HEK293 (cell line): ENCODE results near the gene ATP5ME.

Experiments
- CTCF ChIA-PET: fragments of 350-600 bp; formaldehyde crosslinking; extraction: SDS; loops from one replicate; lab custom pipeline; 2021; ENCODE audit warnings: antibody characterized with exemption; lab: Yijun Ruan, JAX
- POLR2A ChIA-PET: fragments of 300-600 bp; formaldehyde crosslinking; extraction: SDS; loops from one replicate; lab custom pipeline; 2020; ENCODE audit warnings: antibody characterized with exemption, inconsistent platforms; lab: Yijun Ruan, JAX
- H3K27ac ChIP-seq: fragments of 200-500 bp; sonication (Bioruptor generic); 2 replicates; pipeline ENCODE4 v1.5.1; 2014; ENCODE audit warnings: low read depth, low read length, control low read depth, inconsistent platforms; ENCODE audit errors: extremely low read depth
- H3K36me3 ChIP-seq, 2 experiments: fragments of 200-500 bp in 1 of 2; sonication (Bioruptor generic) in 1 of 2; 1 replicate in 1 of 2; 2 replicates in 1 of 2; pipeline ENCODE4 v1.5.1; 2014 to 2017; ENCODE audit warnings: inconsistent platforms in 2 of 2, low read length in 2 of 2; ENCODE audit not compliant: control insufficient read depth in 2 of 2, insufficient read depth in 1 of 2
- H3K4me1 ChIP-seq: fragments of 200-500 bp; sonication (Bioruptor generic); 2 replicates; pipeline ENCODE4 v1.5.1; 2014; ENCODE audit warnings: mild to moderate bottlenecking, low read length, inconsistent platforms; ENCODE audit not compliant: control insufficient read depth, insufficient read depth
- H3K4me3 ChIP-seq: 2 replicates; pipeline ENCODE4 v1.5.1; 2011; ENCODE audit warnings: low read depth, mild to moderate bottlenecking, control low read depth, low read length, moderate library complexity
- H3K9me3 ChIP-seq: fragments of 200-500 bp; sonication (Bioruptor generic); 2 replicates; pipeline ENCODE4 v1.5.1; 2014; ENCODE audit warnings: low read depth, low read length, inconsistent platforms; ENCODE audit not compliant: control insufficient read depth, insufficient read depth
- BCL11B ChIP-seq: fragments of 450-650 bp; formaldehyde crosslinking; IDR thresholded peaks from 2 replicates; pipeline ENCODE4 v1.5.1; 2016; ENCODE audit warnings: low read depth, missing biosample characterization, missing genetic modification characterization
- GFI1B ChIP-seq: fragments of 450-650 bp; formaldehyde crosslinking; IDR thresholded peaks from 2 replicates; pipeline ENCODE4 v1.5.1; 2016; ENCODE audit warnings: missing biosample characterization, missing genetic modification characterization
- GLIS1 ChIP-seq: fragments of 450-650 bp; formaldehyde crosslinking; IDR thresholded peaks from 2 replicates; pipeline ENCODE4 v1.5.1; 2016; ENCODE audit warnings: missing biosample characterization, missing genetic modification characterization
- MZF1 ChIP-seq: fragments of 450-650 bp; formaldehyde crosslinking; IDR thresholded peaks from 2 replicates; pipeline ENCODE4 v1.5.1; 2017; ENCODE audit warnings: missing biosample characterization, missing genetic modification characterization, borderline replicate concordance
- OSR2 ChIP-seq: fragments of 450-650 bp; formaldehyde crosslinking; IDR thresholded peaks from 2 replicates; pipeline ENCODE4 v1.5.1; 2016; ENCODE audit warnings: missing biosample characterization, missing genetic modification characterization
- SETDB1 ChIP-seq: IDR thresholded peaks from one replicate; pipeline ENCODE4 v1.6.1; 2017; ENCODE audit warnings: mild to moderate bottlenecking, low read length, moderate library complexity, mixed read lengths; ENCODE audit not compliant: insufficient read length
- SP2 ChIP-seq: fragments of 450-650 bp; formaldehyde crosslinking; IDR thresholded peaks from 2 replicates; pipeline ENCODE4 v1.5.1; 2016; ENCODE audit warnings: missing biosample characterization, missing genetic modification characterization
- SP3 ChIP-seq: fragments of 450-650 bp; formaldehyde crosslinking; IDR thresholded peaks from 2 replicates; pipeline ENCODE4 v1.5.1; 2016; ENCODE audit warnings: missing biosample characterization, missing genetic modification characterization
- SP7 ChIP-seq: fragments of 450-650 bp; formaldehyde crosslinking; IDR thresholded peaks from 2 replicates; pipeline ENCODE4 v1.5.1; 2016; ENCODE audit warnings: missing biosample characterization, missing genetic modification characterization
- YY2 ChIP-seq: fragments of 450-650 bp; formaldehyde crosslinking; IDR thresholded peaks from 2 replicates; pipeline ENCODE4 v1.5.1; 2016; ENCODE audit warnings: missing biosample characterization, missing genetic modification characterization
- ZBTB20 ChIP-seq: fragments of 450-650 bp; formaldehyde crosslinking; IDR thresholded peaks from 2 replicates; pipeline ENCODE4 v1.5.1; 2016; ENCODE audit warnings: missing biosample characterization, missing genetic modification characterization
- ZBTB48 ChIP-seq: fragments of 450-650 bp; formaldehyde crosslinking; IDR thresholded peaks from 2 replicates; pipeline ENCODE4 v1.5.1; 2016; ENCODE audit warnings: missing biosample characterization, missing genetic modification characterization
- ZBTB49 ChIP-seq: fragments of 450-650 bp; formaldehyde crosslinking; IDR thresholded peaks from 2 replicates; pipeline ENCODE4 v1.5.1; 2016; ENCODE audit warnings: missing biosample characterization, missing genetic modification characterization, low read depth
- ZEB2 ChIP-seq: fragments of 450-650 bp; formaldehyde crosslinking; IDR thresholded peaks from 2 replicates; pipeline ENCODE4 v1.5.1; 2016; ENCODE audit warnings: missing biosample characterization, missing genetic modification characterization
- ZNF114 ChIP-seq: fragments of 450-650 bp; formaldehyde crosslinking; IDR thresholded peaks from 2 replicates; pipeline ENCODE4 v1.5.0; 2017; ENCODE audit warnings: missing biosample characterization, missing genetic modification characterization
- ZNF214 ChIP-seq: fragments of 450-650 bp; formaldehyde crosslinking; IDR thresholded peaks from 2 replicates; pipeline ENCODE4 v1.5.1; 2017; ENCODE audit warnings: missing biosample characterization, mild to moderate bottlenecking, missing genetic modification characterization, borderline replicate concordance
- ZNF366 ChIP-seq: fragments of 450-650 bp; formaldehyde crosslinking; conservative IDR thresholded peaks from 2 replicates; pipeline ENCODE4 v1.5.1; 2016; ENCODE audit warnings: missing biosample characterization, missing genetic modification characterization
- ZNF426 ChIP-seq: fragments of 450-650 bp; formaldehyde crosslinking; IDR thresholded peaks from 2 replicates; pipeline ENCODE4 v1.5.1; 2017; ENCODE audit warnings: missing biosample characterization, missing genetic modification characterization, mild to moderate bottlenecking, inconsistent platforms, moderate library complexity
- ZNF433 ChIP-seq: fragments of 450-650 bp; formaldehyde crosslinking; IDR thresholded peaks from 2 replicates; pipeline ENCODE4 v1.5.1; 2016; ENCODE audit warnings: missing biosample characterization, missing genetic modification characterization, low read depth
- ZNF548 ChIP-seq: fragments of 450-650 bp; formaldehyde crosslinking; IDR thresholded peaks from 2 replicates; pipeline ENCODE4 v1.5.1; 2016; ENCODE audit warnings: missing biosample characterization, missing genetic modification characterization
- ZNF76 ChIP-seq: fragments of 450-650 bp; formaldehyde crosslinking; IDR thresholded peaks from 2 replicates; pipeline ENCODE4; 2016; ENCODE audit warnings: low read depth, missing biosample characterization, missing genetic modification characterization, borderline replicate concordance
- ZSCAN4 ChIP-seq: fragments of 450-650 bp; formaldehyde crosslinking; IDR thresholded peaks from 2 replicates; pipeline ENCODE4 v1.5.1; 2017; ENCODE audit warnings: missing biosample characterization, missing genetic modification characterization
- TF ChIP-seq, protein P1 (sequence below): fragments of 450-650 bp; formaldehyde crosslinking; IDR thresholded peaks from 2 replicates; pipeline ENCODE4 v1.5.1; 2016; ENCODE audit warnings: missing biosample characterization, missing genetic modification characterization
- TF ChIP-seq, protein P2 (sequence below): fragments of 450-650 bp; formaldehyde crosslinking; IDR thresholded peaks from 2 replicates; pipeline ENCODE4 v1.5.1; 2016; ENCODE audit warnings: missing biosample characterization, missing genetic modification characterization
- TF ChIP-seq, protein P3 (sequence below): fragments of 450-650 bp; formaldehyde crosslinking; IDR thresholded peaks from 2 replicates; pipeline ENCODE4 v1.5.1; 2017; ENCODE audit warnings: missing biosample characterization, missing genetic modification characterization

The ATP5ME gene

GRCh38 chr4:684623-685327 is 10.7 kb upstream of the ATP5ME start:
- POLR2A ChIA-PET, result interaction anchor here (0.7 to 1.6 kb wide), 2 partner anchors 11 to 13 kb away, joined by 4 read pairs; partner anchors contain the start of genes ATP5ME and MYL5

GRCh38 chr4:683982-684622 is 10.0 kb upstream of the ATP5ME start:
- POLR2A ChIA-PET, result interaction anchor here (0.7 to 1.6 kb wide), 2 partner anchors 10 to 13 kb away, joined by 4 read pairs; partner anchors contain the start of genes ATP5ME and MYL5
- Histone ChIP-seq H3K9me3 (no peaks in the 10 kb centered on the region), H3K36me3 (no peaks in the 10 kb centered on the region), H3K4me3 (no peak overlapping the region), H3K27ac (no peak overlapping the region), H3K4me1 (no peaks in the 10 kb centered on the region; the same call in 1 of the 2 replicates)
- CTCF ChIA-PET, result interaction anchor here (0.6 to 1.9 kb wide), 11 partner anchors 8 to 334 kb away, joined by 3 to 6 read pairs (median 3); partner anchors contain the start of genes ATP5ME and MYL5
- TF ChIP-seq ZEB2 (tag by site-specific recombination) (no peak), ZNF114 (no peak), GLIS1 (tag by site-specific recombination) (peak; percentile 32; the same call in 1 of the 2 replicates), SP2 (tag by site-specific recombination) (no peak; the same call in 1 of the 2 replicates), ZSCAN4 (tag by site-specific recombination) (no peak), ZNF433 (tag by site-specific recombination) (no peak), ZBTB49 (no peak), ZNF548 (tag by site-specific recombination) (no peak), MZF1 (tag by site-specific recombination) (no peak), GFI1B (tag by site-specific recombination) (no peak), ZNF76 (tag by site-specific recombination) (0 out of 2 replicates have a peak, but pooled peaks have one; percentile 20), ZBTB48 (tag by site-specific recombination) (no peak; the same call in 1 of the 2 replicates), SP3 (tag by site-specific recombination) (peak; percentile 44; the same call in 1 of the 2 replicates), BCL11B (tag by site-specific recombination) (no peak), ZBTB20 (tag by site-specific recombination) (peak; percentile 20; the same call in 1 of the 2 replicates), SP7 (tag by site-specific recombination) (0 out of 2 replicates have a peak, but pooled peaks have one; percentile 13)
- TF ChIP-seq, protein P1, sequence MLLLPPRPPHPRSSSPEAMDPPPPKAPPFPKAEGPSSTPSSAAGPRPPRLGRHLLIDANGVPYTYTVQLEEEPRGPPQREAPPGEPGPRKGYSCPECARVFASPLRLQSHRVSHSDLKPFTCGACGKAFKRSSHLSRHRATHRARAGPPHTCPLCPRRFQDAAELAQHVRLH, result no peak
- TF ChIP-seq, protein P2, sequence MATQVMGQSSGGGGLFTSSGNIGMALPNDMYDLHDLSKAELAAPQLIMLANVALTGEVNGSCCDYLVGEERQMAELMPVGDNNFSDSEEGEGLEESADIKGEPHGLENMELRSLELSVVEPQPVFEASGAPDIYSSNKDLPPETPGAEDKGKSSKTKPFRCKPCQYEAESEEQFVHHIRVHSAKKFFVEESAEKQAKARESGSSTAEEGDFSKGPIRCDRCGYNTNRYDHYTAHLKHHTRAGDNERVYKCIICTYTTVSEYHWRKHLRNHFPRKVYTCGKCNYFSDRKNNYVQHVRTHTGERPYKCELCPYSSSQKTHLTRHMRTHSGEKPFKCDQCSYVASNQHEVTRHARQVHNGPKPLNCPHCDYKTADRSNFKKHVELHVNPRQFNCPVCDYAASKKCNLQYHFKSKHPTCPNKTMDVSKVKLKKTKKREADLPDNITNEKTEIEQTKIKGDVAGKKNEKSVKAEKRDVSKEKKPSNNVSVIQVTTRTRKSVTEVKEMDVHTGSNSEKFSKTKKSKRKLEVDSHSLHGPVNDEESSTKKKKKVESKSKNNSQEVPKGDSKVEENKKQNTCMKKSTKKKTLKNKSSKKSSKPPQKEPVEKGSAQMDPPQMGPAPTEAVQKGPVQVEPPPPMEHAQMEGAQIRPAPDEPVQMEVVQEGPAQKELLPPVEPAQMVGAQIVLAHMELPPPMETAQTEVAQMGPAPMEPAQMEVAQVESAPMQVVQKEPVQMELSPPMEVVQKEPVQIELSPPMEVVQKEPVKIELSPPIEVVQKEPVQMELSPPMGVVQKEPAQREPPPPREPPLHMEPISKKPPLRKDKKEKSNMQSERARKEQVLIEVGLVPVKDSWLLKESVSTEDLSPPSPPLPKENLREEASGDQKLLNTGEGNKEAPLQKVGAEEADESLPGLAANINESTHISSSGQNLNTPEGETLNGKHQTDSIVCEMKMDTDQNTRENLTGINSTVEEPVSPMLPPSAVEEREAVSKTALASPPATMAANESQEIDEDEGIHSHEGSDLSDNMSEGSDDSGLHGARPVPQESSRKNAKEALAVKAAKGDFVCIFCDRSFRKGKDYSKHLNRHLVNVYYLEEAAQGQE (tag by site-specific recombination), result no peak
- TF ChIP-seq, protein P3, sequence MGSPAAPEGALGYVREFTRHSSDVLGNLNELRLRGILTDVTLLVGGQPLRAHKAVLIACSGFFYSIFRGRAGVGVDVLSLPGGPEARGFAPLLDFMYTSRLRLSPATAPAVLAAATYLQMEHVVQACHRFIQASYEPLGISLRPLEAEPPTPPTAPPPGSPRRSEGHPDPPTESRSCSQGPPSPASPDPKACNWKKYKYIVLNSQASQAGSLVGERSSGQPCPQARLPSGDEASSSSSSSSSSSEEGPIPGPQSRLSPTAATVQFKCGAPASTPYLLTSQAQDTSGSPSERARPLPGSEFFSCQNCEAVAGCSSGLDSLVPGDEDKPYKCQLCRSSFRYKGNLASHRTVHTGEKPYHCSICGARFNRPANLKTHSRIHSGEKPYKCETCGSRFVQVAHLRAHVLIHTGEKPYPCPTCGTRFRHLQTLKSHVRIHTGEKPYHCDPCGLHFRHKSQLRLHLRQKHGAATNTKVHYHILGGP (tag by site-specific recombination), result no peak

More at GRCh38 chr4:684623-685327, 10.7 kb upstream of the ATP5ME start:
- CTCF ChIA-PET, result interaction anchor here (0.6 to 1.9 kb wide), 7 partner anchors 10 to 333 kb away, joined by 3 to 6 read pairs (median 4); partner anchors contain the start of genes ATP5ME and MYL5
- H3K27ac ChIP-seq, result no peak overlapping the region
- TF ChIP-seq YY2 (tag by site-specific recombination) (no peak), ZNF366 (tag by site-specific recombination) (no peak), ZNF214 (tag by site-specific recombination) (no peak), ZEB2 (tag by site-specific recombination) (no peak), ZNF426 (no peak), SETDB1 (no peak), OSR2 (no peak)
- no peak overlapping the region for H3K4me3 ChIP-seq
- no peaks in the 10 kb centered on the region for H3K9me3 ChIP-seq
- no peaks in the 10 kb centered on the region for H3K36me3 ChIP-seq
- no peaks in the 10 kb centered on the region; the same call in 1 of the 2 replicates for H3K4me1 ChIP-seq
